OCI-LY7 (cell line): ENCODE data around the gene TMEM107. TPM values are rescaled to one million over a fixed set of nuclear protein-coding genes. Genes with fewer than 3 reads are reported as not detected.
A peak's percentile ranks its signal among the peaks of the same experiment; 100 is the strongest.

ENCODE experiments used
- BruUV-seq: library from RNA; stranded (reverse); fragments of 400-500 nt; replicated peaks from 2 replicates; lab custom pipeline; 2021; lab: Mats Ljungman, UMichigan
- CTCF ChIA-PET: fragments of 300-600 bp; sonication (Branson Sonifier 250); formaldehyde crosslinking; loops from one replicate; lab custom pipeline; 2022; ENCODE audit warnings: antibody characterized with exemption; ENCODE audit not compliant: unreplicated experiment; lab: Charles Lee
- POLR2A ChIA-PET: fragments of 300-600 bp; sonication (Branson Sonifier 250); formaldehyde crosslinking; loops from one replicate; lab custom pipeline; 2022; ENCODE audit warnings: antibody characterized with exemption; lab: Charles Lee
- DNase-seq: peaks from one replicate; pipeline ENCODE4 v3.0.0-alpha.2; 2015; ENCODE audit warnings: low spot score
- H2AFZ ChIP-seq: fragments of 200-600 bp; sonication (generic), shearing (Covaris generic); 2 replicates; pipeline ENCODE4 v1.6.1; 2014; ENCODE audit warnings: mild to moderate bottlenecking, antibody characterized with exemption, low read length, moderate library complexity
- H3K27ac ChIP-seq: fragments of 200-600 bp; sonication (generic); 2 replicates; pipeline ENCODE4 v1.5.1; 2014; ENCODE audit warnings: mixed run types, low read depth, mild to moderate bottlenecking, moderate library complexity, low read length, inconsistent platforms; ENCODE audit not compliant: poor library complexity, severe bottlenecking
- H3K36me3 ChIP-seq: fragments of 200-600 bp; sonication (generic); 2 replicates; pipeline ENCODE4 v1.6.1; 2014; ENCODE audit warnings: mild to moderate bottlenecking, antibody characterized with exemption, low read length, moderate library complexity, mixed read lengths; ENCODE audit not compliant: insufficient read depth
- H3K4me1 ChIP-seq: fragments of 200-600 bp; sonication (generic); 2 replicates; pipeline ENCODE4 v1.5.1; 2014; ENCODE audit warnings: mild to moderate bottlenecking, low read length; ENCODE audit not compliant: insufficient read depth, poor library complexity, severe bottlenecking
- H3K4me2 ChIP-seq: fragments of 200-600 bp; sonication (generic); 2 replicates; pipeline ENCODE4 v1.6.1; 2014; ENCODE audit warnings: mild to moderate bottlenecking, low read length
- H3K4me3 ChIP-seq: fragments of 200-600 bp; sonication (generic); 2 replicates; pipeline ENCODE4 v1.5.1; 2014; ENCODE audit warnings: mild to moderate bottlenecking, low read depth, low read length; ENCODE audit not compliant: poor library complexity, severe bottlenecking
- H3K79me2 ChIP-seq: fragments of 200-600 bp; sonication (generic); 2 replicates; pipeline ENCODE4 v1.6.1; 2016; ENCODE audit warnings: low read depth, mild to moderate bottlenecking, low read length, moderate library complexity, mixed read lengths; ENCODE audit not compliant: insufficient read depth
- H3K9me2 ChIP-seq: fragments of 200-600 bp; sonication (generic); 2 replicates; pipeline ENCODE4 v1.6.1; 2016; ENCODE audit warnings: mild to moderate bottlenecking, low read length, mixed read lengths; ENCODE audit not compliant: insufficient read depth
- H3K9me3 ChIP-seq: fragments of 200-600 bp; sonication (generic); 2 replicates; pipeline ENCODE4 v1.6.1; 2014; ENCODE audit warnings: mild to moderate bottlenecking, mixed run types, low read length, mixed read lengths
- H4K20me1 ChIP-seq: fragments of 200-600 bp; sonication (generic); 2 replicates; pipeline ENCODE4 v1.6.1; 2014; ENCODE audit warnings: mild to moderate bottlenecking, antibody characterized with exemption, low read length, moderate library complexity, mixed read lengths; ENCODE audit not compliant: insufficient read depth
- CTCF ChIP-seq: fragments of 200-600 bp; sonication (generic); conservative IDR thresholded peaks from 2 replicates; pipeline ENCODE4 v1.5.1; 2014; ENCODE audit warnings: mild to moderate bottlenecking, antibody characterized with exemption, low read length, moderate library complexity, mixed read lengths
- EZH2phosphoT487 ChIP-seq: fragments of 200-600 bp; sonication (generic); IDR thresholded peaks from 2 replicates; pipeline ENCODE4 v1.6.1; 2018; ENCODE audit warnings: low read depth, borderline replicate concordance, mild to moderate bottlenecking, mixed run types, antibody characterized with exemption, low read length, moderate library complexity, mixed read lengths
- intact Hi-C: fragments of 100-400 bp; cut with micrococcal nuclease; formaldehyde crosslinking; loops from one replicate; pipeline ENCODE4 v1.10.0; 2022; ENCODE audit not compliant: unreplicated experiment
- total RNA-seq, 2 experiments: library from RNA; depleted of rRNA in 1 of 2; stranded (reverse); fragments of >200 nt in 1 of 2; shearing (Covaris generic) in 1 of 2; gene quantifications; 2 replicates each; pipeline ENCODE4 v1.2.3, GENCODE V29; 2014 to 2022

Gene TMEM107
- total RNA-seq, 2 experiments from 2014 or later: 43.9 to 57.0 TPM

GRCh38 chr17:8192070-8192815 is 16.1 kb upstream of the TMEM107 start:
- Histone ChIP-seq H3K79me2 (peaks cover 11% of the 10 kb centered on the region; the same call in 1 of the 2 replicates), H3K9me2 (no peaks in the 10 kb centered on the region), H3K4me3 (peak overlapping the region; percentile 65), H3K27ac (peak overlapping the region; percentile 60), H3K9me3 (no peaks in the 10 kb centered on the region), H4K20me1 (peaks cover 6% of the 10 kb centered on the region; the same call in 1 of the 2 replicates), H3K36me3 (no peaks in the 10 kb centered on the region), H3K4me2 (peak overlapping the region; percentile 72), H2AFZ (peak overlapping the region; percentile 68), H3K4me1 (peaks cover 44% of the 10 kb centered on the region)
- ChIA-PET POLR2A (interaction anchor here (0.6 to 5.9 kb wide), 14 partner anchors 11 to 190 kb away, joined by 3 to 75 read pairs (median 5); partner anchors contain the start of genes AURKB, CTC1, SLC25A35 and TMEM107), CTCF (interaction anchor here (1.2 to 1.9 kb wide), 2 partner anchors 29 to 109 kb away, joined by 4 read pairs; no protein-coding TSS in a partner anchor)
- no peak for TF ChIP-seq CTCF
- TF ChIP-seq EZH2phosphoT487: no peak
- intact Hi-C loops: no loop called here
- peak; percentile 91 for DNase-seq
- BruUV-seq: TSS peak; percentile 91

- intact Hi-C loops: no loop called here
- H2AFZ ChIP-seq: peak overlapping the region; percentile 68; the same call in 1 of the 2 replicates
- H4K20me1 ChIP-seq: peaks cover 6% of the 10 kb centered on the region; the same call in 1 of the 2 replicates
- H3K79me2 ChIP-seq: peaks cover 11% of the 10 kb centered on the region; the same call in 1 of the 2 replicates
- peak overlapping the region; percentile 58 for H3K27ac ChIP-seq
- H3K4me2 ChIP-seq: peak overlapping the region; percentile 71
- no peaks in the 10 kb centered on the region for H3K9me3 ChIP-seq
- H3K4me3 ChIP-seq: peak overlapping the region; percentile 83
- CTCF ChIA-PET: no interaction called here
- H3K9me2 ChIP-seq: no peaks in the 10 kb centered on the region
- POLR2A ChIA-PET: interaction anchor here (0.6 to 5.9 kb wide), 5 partner anchors 17 to 105 kb away, joined by 3 to 75 read pairs (median 3); partner anchors contain the start of genes AURKB and SLC25A35
- DNase-seq: no peak
- no peaks in the 10 kb centered on the region for H3K36me3 ChIP-seq
- no TSS peak for BruUV-seq
- H3K4me1 ChIP-seq: peaks cover 39% of the 10 kb centered on the region
- TF ChIP-seq CTCF (no peak), EZH2phosphoT487 (no peak)
These were observed 14.3 kb upstream of the TMEM107 start for GRCh38 chr17:8190506-8190905.
